Fibroblast of gingiva (primary cell): ENCODE results near the gene MRPS27.

Source experiments
- DNase-seq: peaks from one replicate; pipeline ENCODE4 v3.0.0-alpha.2; 2011; ENCODE audit warnings: low read depth

The MRPS27 gene

GRCh38 chr5:72319976-72320752 lies at the start of gene MRPS27, which contains the start of gene PTCD2:
Gene MRPS27, minus strand, starts transcription at chr5:72320240. Its CDS starts 19 bp downstream, at chr5:72320221.
Gene PTCD2, plus strand, starts transcription at chr5:72320373. Its CDS starts 10 bp downstream, at chr5:72320383.
- DNase-seq = peak; percentile 100

GRCh38 chr5:72369711-72370110 lies 49.7 kb upstream of the MRPS27 start:
- DNase-seq = no peak

GRCh38 chr5:72369301-72369700 lies 49.3 kb upstream of the MRPS27 start:
- DNase-seq = no peak

GRCh38 chr5:72368271-72368670 lies 48.2 kb upstream of the MRPS27 start:
- no peak for DNase-seq

GRCh38 chr5:72366324-72366976 lies 46.4 kb upstream of the MRPS27 start:
- DNase-seq = peak; percentile 70

GRCh38 chr5:72364951-72365350 lies 44.9 kb upstream of the MRPS27 start:
- DNase-seq = no peak

GRCh38 chr5:72364171-72364570 lies 44.1 kb upstream of the MRPS27 start:
- DNase-seq = no peak

GRCh38 chr5:72363166-72363802 lies 43.2 kb upstream of the MRPS27 start:
- DNase-seq = peak; percentile 68

GRCh38 chr5:72359886-72360285 lies 39.8 kb upstream of the MRPS27 start:
- DNase-seq = no peak

GRCh38 chr5:72358925-72359324 lies 38.9 kb upstream of the MRPS27 start:
- no peak for DNase-seq

GRCh38 chr5:72356361-72356760 lies 36.3 kb upstream of the MRPS27 start:
- DNase-seq = no peak

GRCh38 chr5:72355706-72356299 lies 35.8 kb upstream of the MRPS27 start:
- peak; percentile 56 for DNase-seq

GRCh38 chr5:72353046-72353445 lies 33.0 kb upstream of the MRPS27 start:
- DNase-seq = peak; percentile 77

GRCh38 chr5:72352616-72353015 lies 32.6 kb upstream of the MRPS27 start:
- DNase-seq = no peak

GRCh38 chr5:72351376-72351775 lies 31.3 kb upstream of the MRPS27 start:
- DNase-seq = no peak

- DNase-seq = peak; percentile 90
Measured at GRCh38 chr5:72347801-72348308, 27.8 kb upstream of the MRPS27 start.

GRCh38 chr5:72346398-72346797 lies 26.4 kb upstream of the MRPS27 start:
- no peak for DNase-seq

- no peak for DNase-seq
Measured at GRCh38 chr5:72338689-72339209, 18.7 kb upstream of the MRPS27 start.

GRCh38 chr5:72337159-72337558 lies 17.1 kb upstream of the MRPS27 start:
- peak; percentile 13 for DNase-seq

- no peak for DNase-seq
Measured at GRCh38 chr5:72330712-72331111, 10.7 kb upstream of the MRPS27 start.

- DNase-seq = peak; percentile 79
Measured at GRCh38 chr5:72328172-72328571, 8.1 kb upstream of the MRPS27 start.

- DNase-seq = no peak
Measured at GRCh38 chr5:72326306-72326649, 6.2 kb upstream of the MRPS27 start.
